Measurements from ENCODE around the gene IL4.

GRCh38 chr5:132628814-132629213 lies 45.0 kb upstream of the IL4 start:
- TF ChIP-seq, protein P1, sequence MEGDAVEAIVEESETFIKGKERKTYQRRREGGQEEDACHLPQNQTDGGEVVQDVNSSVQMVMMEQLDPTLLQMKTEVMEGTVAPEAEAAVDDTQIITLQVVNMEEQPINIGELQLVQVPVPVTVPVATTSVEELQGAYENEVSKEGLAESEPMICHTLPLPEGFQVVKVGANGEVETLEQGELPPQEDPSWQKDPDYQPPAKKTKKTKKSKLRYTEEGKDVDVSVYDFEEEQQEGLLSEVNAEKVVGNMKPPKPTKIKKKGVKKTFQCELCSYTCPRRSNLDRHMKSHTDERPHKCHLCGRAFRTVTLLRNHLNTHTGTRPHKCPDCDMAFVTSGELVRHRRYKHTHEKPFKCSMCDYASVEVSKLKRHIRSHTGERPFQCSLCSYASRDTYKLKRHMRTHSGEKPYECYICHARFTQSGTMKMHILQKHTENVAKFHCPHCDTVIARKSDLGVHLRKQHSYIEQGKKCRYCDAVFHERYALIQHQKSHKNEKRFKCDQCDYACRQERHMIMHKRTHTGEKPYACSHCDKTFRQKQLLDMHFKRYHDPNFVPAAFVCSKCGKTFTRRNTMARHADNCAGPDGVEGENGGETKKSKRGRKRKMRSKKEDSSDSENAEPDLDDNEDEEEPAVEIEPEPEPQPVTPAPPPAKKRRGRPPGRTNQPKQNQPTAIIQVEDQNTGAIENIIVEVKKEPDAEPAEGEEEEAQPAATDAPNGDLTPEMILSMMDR (IDR thresholded peaks at IDR 0.05), result no peak
- TF ChIP-seq NFYB (CRISPR knock-in tag; conservative IDR thresholded peaks at IDR 0.05; ENCODE audit: low read depth) (no peak), AFF4 (CRISPR knock-in tag; IDR thresholded peaks at IDR 0.05; ENCODE audit: borderline replicate concordance) (no peak), CBFB (CRISPR knock-in tag; IDR thresholded peaks at IDR 0.05; ENCODE audit: low read depth) (no peak), NR2C2 (CRISPR knock-in tag; IDR thresholded peaks at IDR 0.05) (no peak), E2F5 (CRISPR knock-in tag; IDR thresholded peaks at IDR 0.05) (no peak), ZNF121 (CRISPR knock-in tag; IDR thresholded peaks at IDR 0.05) (no peak), HMGXB4 (CRISPR knock-in tag; IDR thresholded peaks at IDR 0.05) (no peak), SP1 (CRISPR knock-in tag; conservative IDR thresholded peaks at IDR 0.05) (no peak), ESRRA (CRISPR knock-in tag; IDR thresholded peaks at IDR 0.05; ENCODE audit: borderline replicate concordance) (no peak), ZNF232 (CRISPR knock-in tag; IDR thresholded peaks at IDR 0.05) (no peak), ELF4 (CRISPR knock-in tag; IDR thresholded peaks at IDR 0.05; ENCODE audit: low read depth) (no peak)
- TF ChIP-seq, protein P2, sequence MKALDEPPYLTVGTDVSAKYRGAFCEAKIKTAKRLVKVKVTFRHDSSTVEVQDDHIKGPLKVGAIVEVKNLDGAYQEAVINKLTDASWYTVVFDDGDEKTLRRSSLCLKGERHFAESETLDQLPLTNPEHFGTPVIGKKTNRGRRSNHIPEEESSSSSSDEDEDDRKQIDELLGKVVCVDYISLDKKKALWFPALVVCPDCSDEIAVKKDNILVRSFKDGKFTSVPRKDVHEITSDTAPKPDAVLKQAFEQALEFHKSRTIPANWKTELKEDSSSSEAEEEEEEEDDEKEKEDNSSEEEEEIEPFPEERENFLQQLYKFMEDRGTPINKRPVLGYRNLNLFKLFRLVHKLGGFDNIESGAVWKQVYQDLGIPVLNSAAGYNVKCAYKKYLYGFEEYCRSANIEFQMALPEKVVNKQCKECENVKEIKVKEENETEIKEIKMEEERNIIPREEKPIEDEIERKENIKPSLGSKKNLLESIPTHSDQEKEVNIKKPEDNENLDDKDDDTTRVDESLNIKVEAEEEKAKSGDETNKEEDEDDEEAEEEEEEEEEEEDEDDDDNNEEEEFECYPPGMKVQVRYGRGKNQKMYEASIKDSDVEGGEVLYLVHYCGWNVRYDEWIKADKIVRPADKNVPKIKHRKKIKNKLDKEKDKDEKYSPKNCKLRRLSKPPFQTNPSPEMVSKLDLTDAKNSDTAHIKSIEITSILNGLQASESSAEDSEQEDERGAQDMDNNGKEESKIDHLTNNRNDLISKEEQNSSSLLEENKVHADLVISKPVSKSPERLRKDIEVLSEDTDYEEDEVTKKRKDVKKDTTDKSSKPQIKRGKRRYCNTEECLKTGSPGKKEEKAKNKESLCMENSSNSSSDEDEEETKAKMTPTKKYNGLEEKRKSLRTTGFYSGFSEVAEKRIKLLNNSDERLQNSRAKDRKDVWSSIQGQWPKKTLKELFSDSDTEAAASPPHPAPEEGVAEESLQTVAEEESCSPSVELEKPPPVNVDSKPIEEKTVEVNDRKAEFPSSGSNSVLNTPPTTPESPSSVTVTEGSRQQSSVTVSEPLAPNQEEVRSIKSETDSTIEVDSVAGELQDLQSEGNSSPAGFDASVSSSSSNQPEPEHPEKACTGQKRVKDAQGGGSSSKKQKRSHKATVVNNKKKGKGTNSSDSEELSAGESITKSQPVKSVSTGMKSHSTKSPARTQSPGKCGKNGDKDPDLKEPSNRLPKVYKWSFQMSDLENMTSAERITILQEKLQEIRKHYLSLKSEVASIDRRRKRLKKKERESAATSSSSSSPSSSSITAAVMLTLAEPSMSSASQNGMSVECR (CRISPR knock-in tag; IDR thresholded peaks at IDR 0.05; ENCODE audit: borderline replicate concordance), result no peak
- TF ChIP-seq, protein P3, sequence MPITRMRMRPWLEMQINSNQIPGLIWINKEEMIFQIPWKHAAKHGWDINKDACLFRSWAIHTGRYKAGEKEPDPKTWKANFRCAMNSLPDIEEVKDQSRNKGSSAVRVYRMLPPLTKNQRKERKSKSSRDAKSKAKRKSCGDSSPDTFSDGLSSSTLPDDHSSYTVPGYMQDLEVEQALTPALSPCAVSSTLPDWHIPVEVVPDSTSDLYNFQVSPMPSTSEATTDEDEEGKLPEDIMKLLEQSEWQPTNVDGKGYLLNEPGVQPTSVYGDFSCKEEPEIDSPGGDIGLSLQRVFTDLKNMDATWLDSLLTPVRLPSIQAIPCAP (CRISPR knock-in tag; IDR thresholded peaks at IDR 0.05), result no peak

All from WTC11 (cell line).